PFSK-1 (cell line): Measurements from ENCODE around the gene NT5C1A.

Experiments
- FOXP2 ChIP-seq: optimal IDR thresholded peaks from 2 replicates; pipeline ENCODE3; 2011; ENCODE audit warnings: borderline replicate concordance, control low read depth, inconsistent platforms; ENCODE audit not compliant: insufficient read depth; ENCODE audit errors: extremely low read length, extremely low read depth
- POLR2AphosphoS5 ChIP-seq: IDR thresholded peaks from 2 replicates; pipeline ENCODE4 v1.6.1; 2012; ENCODE audit warnings: low read depth, mild to moderate bottlenecking, control low read depth, low read length, moderate library complexity
- SIN3A ChIP-seq: IDR thresholded peaks from 2 replicates; pipeline ENCODE4 v1.6.1; 2012; ENCODE audit warnings: mild to moderate bottlenecking, low read length, moderate library complexity, borderline replicate concordance; ENCODE audit not compliant: insufficient read depth
- TAF1 ChIP-seq: IDR thresholded peaks from 2 replicates; pipeline ENCODE4 v1.6.1; 2012; ENCODE audit warnings: low read length, control low read depth, borderline replicate concordance; ENCODE audit not compliant: insufficient read depth
- TF ChIP-seq, protein P1 (sequence below), 2 experiments: IDR thresholded peaks; 2 replicates each; pipeline versions ENCODE4 v1.6.1 to v1.8.0; 2011 to 2012; ENCODE audit warnings: low read depth in 2 of 2, low read length in 2 of 2, control low read depth in 1 of 2, inconsistent platforms in 1 of 2, mild to moderate bottlenecking in 1 of 2, moderate library complexity in 1 of 2; ENCODE audit not compliant: insufficient read depth in 1 of 2

Gene NT5C1A

GRCh38 chr1:39615086-39615673 lies 56.7 kb downstream of the NT5C1A start:
- no peak for TF ChIP-seq SIN3A
- TF ChIP-seq TAF1: no peak
- no peak for TF ChIP-seq FOXP2
- TF ChIP-seq POLR2AphosphoS5: no peak
- TF ChIP-seq, protein P1, sequence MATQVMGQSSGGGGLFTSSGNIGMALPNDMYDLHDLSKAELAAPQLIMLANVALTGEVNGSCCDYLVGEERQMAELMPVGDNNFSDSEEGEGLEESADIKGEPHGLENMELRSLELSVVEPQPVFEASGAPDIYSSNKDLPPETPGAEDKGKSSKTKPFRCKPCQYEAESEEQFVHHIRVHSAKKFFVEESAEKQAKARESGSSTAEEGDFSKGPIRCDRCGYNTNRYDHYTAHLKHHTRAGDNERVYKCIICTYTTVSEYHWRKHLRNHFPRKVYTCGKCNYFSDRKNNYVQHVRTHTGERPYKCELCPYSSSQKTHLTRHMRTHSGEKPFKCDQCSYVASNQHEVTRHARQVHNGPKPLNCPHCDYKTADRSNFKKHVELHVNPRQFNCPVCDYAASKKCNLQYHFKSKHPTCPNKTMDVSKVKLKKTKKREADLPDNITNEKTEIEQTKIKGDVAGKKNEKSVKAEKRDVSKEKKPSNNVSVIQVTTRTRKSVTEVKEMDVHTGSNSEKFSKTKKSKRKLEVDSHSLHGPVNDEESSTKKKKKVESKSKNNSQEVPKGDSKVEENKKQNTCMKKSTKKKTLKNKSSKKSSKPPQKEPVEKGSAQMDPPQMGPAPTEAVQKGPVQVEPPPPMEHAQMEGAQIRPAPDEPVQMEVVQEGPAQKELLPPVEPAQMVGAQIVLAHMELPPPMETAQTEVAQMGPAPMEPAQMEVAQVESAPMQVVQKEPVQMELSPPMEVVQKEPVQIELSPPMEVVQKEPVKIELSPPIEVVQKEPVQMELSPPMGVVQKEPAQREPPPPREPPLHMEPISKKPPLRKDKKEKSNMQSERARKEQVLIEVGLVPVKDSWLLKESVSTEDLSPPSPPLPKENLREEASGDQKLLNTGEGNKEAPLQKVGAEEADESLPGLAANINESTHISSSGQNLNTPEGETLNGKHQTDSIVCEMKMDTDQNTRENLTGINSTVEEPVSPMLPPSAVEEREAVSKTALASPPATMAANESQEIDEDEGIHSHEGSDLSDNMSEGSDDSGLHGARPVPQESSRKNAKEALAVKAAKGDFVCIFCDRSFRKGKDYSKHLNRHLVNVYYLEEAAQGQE (IDR thresholded peaks at IDR 0.05; ENCODE audit: insufficient read depth in 1 of 2, low read depth in 2 of 2, low read length in 2 of 2): no peak

DNA sequence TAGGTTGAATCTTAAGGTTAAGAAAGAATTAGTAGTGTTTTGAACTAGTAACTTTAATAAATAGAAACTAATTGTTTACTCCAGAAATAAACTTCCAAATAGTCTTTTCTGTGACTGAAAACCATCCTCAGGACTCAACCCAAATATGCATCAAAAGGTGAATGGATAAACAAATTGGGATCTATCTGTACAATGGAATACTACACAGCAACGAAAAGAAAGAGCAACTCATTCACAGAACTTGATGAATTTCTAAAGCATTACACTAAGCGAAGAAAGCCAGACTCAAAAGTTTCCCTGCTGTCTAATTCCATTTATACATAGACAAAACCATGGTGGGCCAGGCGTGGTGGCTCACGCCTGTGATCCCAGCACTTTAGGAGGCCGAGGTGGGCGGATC lies 57.4 kb downstream of the NT5C1A start:
- no peak for TF ChIP-seq TAF1
- no peak for TF ChIP-seq SIN3A
- TF ChIP-seq FOXP2: no peak
- TF ChIP-seq, protein P1 (IDR thresholded peaks at IDR 0.05; ENCODE audit: insufficient read depth in 1 of 2, low read depth in 2 of 2, low read length in 2 of 2): no peak
- no peak for TF ChIP-seq POLR2AphosphoS5

- TF ChIP-seq, protein P1 (IDR thresholded peaks at IDR 0.05; ENCODE audit: insufficient read depth in 1 of 2, low read depth in 2 of 2, low read length in 2 of 2): no peak
- TF ChIP-seq POLR2AphosphoS5 (no peak), TAF1 (no peak), SIN3A (no peak)
Observed at GRCh38 chr1:39613250-39613649, 58.7 kb downstream of the NT5C1A start.

DNA sequence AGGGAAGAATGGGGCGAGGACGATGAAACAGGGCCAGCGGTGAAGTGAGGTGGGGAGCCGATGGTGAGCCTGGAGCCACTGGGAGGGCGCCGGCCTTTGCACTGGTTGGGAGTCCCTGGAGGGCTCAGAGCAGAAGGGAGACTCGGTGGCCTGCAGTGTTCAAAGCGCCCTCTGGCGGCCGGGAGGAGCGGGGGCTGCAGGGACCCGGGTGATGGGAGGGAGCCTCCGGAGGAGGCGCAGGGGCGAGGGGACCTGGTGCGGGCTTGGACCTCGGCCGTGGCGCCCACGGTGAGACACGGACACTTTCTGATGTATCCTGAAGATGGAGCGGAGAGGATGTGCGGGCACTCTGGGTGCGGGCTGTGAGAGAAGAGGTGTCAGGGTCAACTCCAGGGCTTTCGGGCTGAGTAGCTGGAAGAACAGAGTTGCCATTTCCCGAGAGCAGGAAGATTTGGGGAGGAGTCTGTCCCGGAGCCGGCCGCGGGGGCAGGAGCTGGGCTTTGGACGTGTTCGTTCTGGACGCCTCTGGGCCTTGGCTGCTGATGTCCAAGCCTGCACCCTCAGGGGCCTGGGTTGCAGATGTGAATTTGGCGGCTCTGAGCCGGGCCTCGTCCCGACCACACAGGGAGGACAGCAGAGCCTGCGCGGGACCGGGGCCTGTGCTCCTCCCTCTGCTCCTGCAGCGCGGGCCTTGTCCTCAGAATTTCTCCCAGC lies 62.1 kb downstream of the NT5C1A start:
- no peak for TF ChIP-seq TAF1
- TF ChIP-seq FOXP2: no peak
- no peak for TF ChIP-seq POLR2AphosphoS5
- TF ChIP-seq SIN3A: no peak
- TF ChIP-seq, protein P1 (IDR thresholded peaks at IDR 0.05; ENCODE audit: insufficient read depth in 1 of 2, low read depth in 2 of 2, low read length in 2 of 2): no peak
